Fibroblast of lung (primary cell): ENCODE measurements around the gene RAB6A.

Experiments used
- CTCF ChIP-seq, 2 donors: IDR thresholded peaks in 1 of 2; conservative IDR thresholded peaks in 1 of 2; 1 replicate in 1 of 2; 2 replicates in 1 of 2; pipeline ENCODE4 v1.5.1; 2011 to 2012; ENCODE audit warnings: low read length in 2 of 2, control low read depth in 1 of 2, inconsistent platforms in 1 of 2, low read depth in 1 of 2, mild to moderate bottlenecking in 1 of 2
- EZH2 ChIP-seq: IDR thresholded peaks from 2 replicates; pipeline ENCODE4 v1.5.1; 2012; ENCODE audit warnings: low read length, control low read depth, mild to moderate bottlenecking; ENCODE audit errors: missing control alignments

- TF ChIP-seq CTCF (conservative IDR thresholded peaks at IDR 0.05 in 1 of 2, IDR thresholded peaks at IDR 0.05 in 1 of 2; ENCODE audit: low read depth in 1 of 2, low read length in 2 of 2) = no peak
- no peak for TF ChIP-seq EZH2
Observed at GRCh38 chr11:73645121-73645969, 115.5 kb downstream of the RAB6A start.
